GM23248 (cell line): ENCODE results near the gene MMP2.

Source experiments
- EZH2 ChIP-seq: fragments of 200-600 bp; sonication (generic); IDR thresholded peaks from 2 replicates; pipeline ENCODE4 v1.6.1; 2018; ENCODE audit warnings: antibody characterized with exemption, mild to moderate bottlenecking; ENCODE audit not compliant: insufficient read depth, poor library complexity, severe bottlenecking
- EZH2phosphoT487 ChIP-seq: fragments of 200-600 bp; sonication (generic); IDR thresholded peaks from 2 replicates; pipeline ENCODE4 v1.6.1; 2018; ENCODE audit warnings: antibody characterized with exemption, moderate library complexity, mild to moderate bottlenecking, low read depth; ENCODE audit not compliant: insufficient read depth

DNA sequence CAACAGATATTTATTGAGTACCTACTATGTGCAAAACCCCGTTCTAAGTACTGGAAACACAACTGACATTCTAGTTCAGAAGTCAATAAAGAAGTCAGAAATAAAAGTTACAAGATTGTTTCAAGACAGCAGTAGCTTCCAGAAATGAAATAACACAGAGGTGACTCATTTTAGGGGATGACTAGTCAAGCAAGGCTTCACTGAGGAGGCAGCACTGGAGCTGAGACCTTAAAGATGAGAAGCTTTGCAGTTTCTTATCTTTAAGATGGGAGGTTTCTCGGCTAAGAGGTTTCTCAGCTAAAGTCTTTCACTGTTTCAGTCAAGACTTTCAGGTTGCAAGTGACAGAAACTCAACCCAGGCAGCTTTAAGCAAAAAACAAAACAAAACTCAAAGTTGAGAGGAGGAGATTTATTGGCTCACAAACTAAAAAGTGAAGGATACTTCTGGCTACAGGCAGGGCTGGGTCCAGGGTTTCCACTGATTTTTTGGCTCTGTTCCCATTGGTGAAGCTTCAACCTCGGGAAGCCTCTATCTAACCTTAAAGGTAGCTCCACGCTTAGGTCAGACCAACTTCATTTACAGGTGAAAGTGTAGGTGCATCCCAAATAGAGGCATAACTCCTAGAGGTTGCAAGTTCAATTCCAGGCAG lies 7.4 kb upstream of the MMP2 start:
- TF ChIP-seq EZH2: no peak
- TF ChIP-seq EZH2phosphoT487: no peak
